RWPE2 (cell line): ENCODE measurements around the gene PTPRU.

Experiments used
- ATAC-seq: fragments of 200-7000 bp; cut with Tn5 transposase; 3 replicates; pipeline ENCODE4 v1.9.1; 2021; ENCODE audit warnings: low read depth
- DNase-seq: peaks from one replicate; pipeline ENCODE4 v3.0.0-alpha.2; 2020; ENCODE audit warnings: low spot score
- H3K27ac ChIP-seq: fragments of 450-650 bp; 2 replicates; pipeline ENCODE4 v1.5.1; 2017; ENCODE audit warnings: mild to moderate bottlenecking; ENCODE audit not compliant: poor library complexity, severe bottlenecking
- H3K27me3 ChIP-seq: fragments of 250-450 bp; sonication (Bioruptor Pico); 2 replicates; pipeline ENCODE4 v1.5.1; 2021; ENCODE audit warnings: mild to moderate bottlenecking, moderate library complexity; ENCODE audit not compliant: insufficient read depth, poor library complexity, severe bottlenecking
- H3K36me3 ChIP-seq: fragments of 250-450 bp; sonication (Bioruptor Pico); 2 replicates; pipeline ENCODE4 v1.5.1; 2020; ENCODE audit warnings: low read depth, mild to moderate bottlenecking, moderate library complexity
- H3K4me1 ChIP-seq: fragments of 250-450 bp; sonication (Bioruptor Pico); 2 replicates; pipeline ENCODE4 v1.5.1; 2021; ENCODE audit warnings: mild to moderate bottlenecking, moderate library complexity; ENCODE audit not compliant: insufficient read depth, poor library complexity, severe bottlenecking
- H3K4me3 ChIP-seq: fragments of 250-450 bp; sonication (Bioruptor Pico); 2 replicates; pipeline ENCODE4 v1.5.1; 2021; ENCODE audit warnings: mild to moderate bottlenecking, moderate library complexity; ENCODE audit not compliant: severe bottlenecking
- H3K9me3 ChIP-seq: fragments of 250-450 bp; sonication (Bioruptor Pico); 2 replicates; pipeline ENCODE4 v1.5.1; 2021; ENCODE audit warnings: mild to moderate bottlenecking, moderate library complexity; ENCODE audit not compliant: severe bottlenecking
- TF ChIP-seq, protein P1 (sequence below): fragments of 450-650 bp; IDR thresholded peaks from one replicate; pipeline ENCODE4 v1.5.1; 2017; ENCODE audit warnings: mild to moderate bottlenecking, moderate library complexity; ENCODE audit not compliant: poor library complexity, severe bottlenecking

PTPRU gene

DNA sequence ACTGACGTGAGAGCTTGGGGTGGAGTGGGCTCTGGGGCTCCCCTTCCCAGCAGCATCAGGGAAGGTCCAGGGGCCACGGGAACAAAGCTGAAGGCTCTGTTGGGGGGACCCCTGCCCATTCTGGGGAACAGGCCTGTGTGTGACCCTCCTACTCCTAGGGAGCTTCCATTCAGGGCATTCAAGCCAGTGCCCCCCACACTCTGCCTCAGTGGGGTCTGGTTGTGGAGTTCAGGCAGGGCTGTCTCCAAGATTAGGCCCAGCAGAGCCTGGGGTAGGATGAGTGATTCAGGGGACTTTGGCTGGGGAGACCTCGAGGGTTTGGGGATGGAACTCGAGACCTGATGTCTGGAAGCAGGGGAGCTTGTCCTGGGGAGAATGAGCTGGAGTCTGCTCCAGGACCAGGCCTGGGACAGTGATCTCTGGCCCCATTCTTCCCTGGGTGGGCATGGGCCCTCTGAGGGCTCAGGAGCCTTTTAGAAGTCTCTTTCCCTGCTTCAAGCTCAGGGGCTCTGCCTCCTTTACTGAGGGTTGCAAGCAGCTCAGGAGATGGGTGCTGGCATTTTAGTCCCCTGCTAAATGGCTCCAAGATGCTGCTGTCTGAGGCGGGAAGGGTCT is 81.7 kb downstream of the PTPRU start:
- TF ChIP-seq, protein P1, sequence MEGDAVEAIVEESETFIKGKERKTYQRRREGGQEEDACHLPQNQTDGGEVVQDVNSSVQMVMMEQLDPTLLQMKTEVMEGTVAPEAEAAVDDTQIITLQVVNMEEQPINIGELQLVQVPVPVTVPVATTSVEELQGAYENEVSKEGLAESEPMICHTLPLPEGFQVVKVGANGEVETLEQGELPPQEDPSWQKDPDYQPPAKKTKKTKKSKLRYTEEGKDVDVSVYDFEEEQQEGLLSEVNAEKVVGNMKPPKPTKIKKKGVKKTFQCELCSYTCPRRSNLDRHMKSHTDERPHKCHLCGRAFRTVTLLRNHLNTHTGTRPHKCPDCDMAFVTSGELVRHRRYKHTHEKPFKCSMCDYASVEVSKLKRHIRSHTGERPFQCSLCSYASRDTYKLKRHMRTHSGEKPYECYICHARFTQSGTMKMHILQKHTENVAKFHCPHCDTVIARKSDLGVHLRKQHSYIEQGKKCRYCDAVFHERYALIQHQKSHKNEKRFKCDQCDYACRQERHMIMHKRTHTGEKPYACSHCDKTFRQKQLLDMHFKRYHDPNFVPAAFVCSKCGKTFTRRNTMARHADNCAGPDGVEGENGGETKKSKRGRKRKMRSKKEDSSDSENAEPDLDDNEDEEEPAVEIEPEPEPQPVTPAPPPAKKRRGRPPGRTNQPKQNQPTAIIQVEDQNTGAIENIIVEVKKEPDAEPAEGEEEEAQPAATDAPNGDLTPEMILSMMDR, result no peak
- DNase-seq (no peak), ATAC-seq (no peak)
- Histone ChIP-seq H3K4me3 (no peak overlapping the region), H3K9me3 (no peaks in the 10 kb centered on the region), H3K27me3 (no peaks in the 10 kb centered on the region), H3K27ac (no peak overlapping the region), H3K36me3 (peaks cover 13% of the 10 kb centered on the region), H3K4me1 (no peaks in the 10 kb centered on the region)

DNA sequence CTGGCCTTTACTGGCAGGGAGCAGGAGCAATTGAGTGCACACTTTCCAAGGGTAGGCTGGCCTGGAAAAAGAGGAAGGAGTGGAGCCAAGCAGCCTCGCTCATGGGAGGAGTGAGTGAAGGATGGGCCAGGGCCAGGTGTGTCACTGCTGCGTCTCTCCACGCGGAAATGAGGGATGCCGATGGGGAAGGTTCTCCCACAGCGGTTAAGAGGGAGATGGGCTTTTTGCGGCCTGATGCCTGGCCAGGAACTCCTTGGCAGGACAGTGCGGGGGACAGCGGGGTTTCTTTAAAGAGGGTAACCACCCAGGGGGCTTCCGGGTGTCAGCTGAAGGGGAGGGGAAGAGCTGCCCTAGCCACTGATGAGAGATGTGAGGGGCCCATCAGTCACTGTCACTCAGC is 82.4 kb downstream of the PTPRU start:
- no peak overlapping the region for H3K4me3 ChIP-seq
- DNase-seq, result no peak
- H3K27ac ChIP-seq, result no peak overlapping the region
- H3K9me3 ChIP-seq, result no peaks in the 10 kb centered on the region
- H3K36me3 ChIP-seq, result peaks cover 9% of the 10 kb centered on the region
- no peaks in the 10 kb centered on the region for H3K4me1 ChIP-seq
- H3K27me3 ChIP-seq, result no peaks in the 10 kb centered on the region
- no peak for ATAC-seq
- TF ChIP-seq, protein P1, result no peak

DNA sequence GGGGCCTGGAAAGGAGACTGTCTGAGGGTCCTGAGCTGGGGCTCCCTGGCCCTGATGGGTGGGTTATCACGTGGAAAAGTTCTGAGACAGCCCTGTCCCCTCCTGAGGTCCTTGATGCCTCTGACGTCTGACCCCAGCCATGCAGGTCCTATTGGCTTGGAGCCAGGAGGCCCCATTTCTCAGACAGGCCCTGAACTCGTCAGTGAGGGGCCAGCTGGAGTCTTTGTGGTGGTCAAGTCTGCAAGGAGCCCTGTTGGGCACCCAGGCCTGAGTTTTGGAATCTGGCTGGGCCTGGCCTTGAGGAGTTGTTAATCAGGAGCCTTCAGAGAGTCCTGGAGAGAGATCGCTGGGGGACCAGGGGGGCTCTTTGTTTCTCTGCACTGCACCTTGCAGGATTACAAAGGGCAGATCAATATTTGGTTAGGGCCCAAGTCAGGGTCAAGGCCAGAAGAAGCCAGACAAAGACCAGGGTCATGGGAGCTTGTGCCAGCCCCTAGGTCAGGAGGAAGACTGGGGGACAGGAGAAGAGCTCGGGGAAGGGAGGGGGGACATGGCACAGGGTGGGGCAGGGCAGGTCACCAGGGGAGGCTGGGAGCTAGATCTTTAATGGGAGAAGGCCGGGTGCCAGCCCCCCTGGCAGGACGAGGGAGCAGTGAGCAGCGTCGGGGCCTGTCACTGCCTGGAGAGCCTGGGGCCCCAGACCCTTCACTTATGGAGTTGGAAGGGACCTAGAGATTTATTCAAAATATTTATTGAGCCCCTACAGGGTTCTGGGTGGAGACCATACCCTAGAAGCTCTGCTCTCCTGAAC is 83.2 kb downstream of the PTPRU start:
- Histone ChIP-seq H3K4me3 (no peak overlapping the region), H3K36me3 (peaks cover 3% of the 10 kb centered on the region), H3K27ac (no peak overlapping the region), H3K9me3 (no peaks in the 10 kb centered on the region), H3K4me1 (no peaks in the 10 kb centered on the region), H3K27me3 (no peaks in the 10 kb centered on the region)
- DNase-seq (no peak), ATAC-seq (no peak)
- TF ChIP-seq, protein P1, result no peak

DNA sequence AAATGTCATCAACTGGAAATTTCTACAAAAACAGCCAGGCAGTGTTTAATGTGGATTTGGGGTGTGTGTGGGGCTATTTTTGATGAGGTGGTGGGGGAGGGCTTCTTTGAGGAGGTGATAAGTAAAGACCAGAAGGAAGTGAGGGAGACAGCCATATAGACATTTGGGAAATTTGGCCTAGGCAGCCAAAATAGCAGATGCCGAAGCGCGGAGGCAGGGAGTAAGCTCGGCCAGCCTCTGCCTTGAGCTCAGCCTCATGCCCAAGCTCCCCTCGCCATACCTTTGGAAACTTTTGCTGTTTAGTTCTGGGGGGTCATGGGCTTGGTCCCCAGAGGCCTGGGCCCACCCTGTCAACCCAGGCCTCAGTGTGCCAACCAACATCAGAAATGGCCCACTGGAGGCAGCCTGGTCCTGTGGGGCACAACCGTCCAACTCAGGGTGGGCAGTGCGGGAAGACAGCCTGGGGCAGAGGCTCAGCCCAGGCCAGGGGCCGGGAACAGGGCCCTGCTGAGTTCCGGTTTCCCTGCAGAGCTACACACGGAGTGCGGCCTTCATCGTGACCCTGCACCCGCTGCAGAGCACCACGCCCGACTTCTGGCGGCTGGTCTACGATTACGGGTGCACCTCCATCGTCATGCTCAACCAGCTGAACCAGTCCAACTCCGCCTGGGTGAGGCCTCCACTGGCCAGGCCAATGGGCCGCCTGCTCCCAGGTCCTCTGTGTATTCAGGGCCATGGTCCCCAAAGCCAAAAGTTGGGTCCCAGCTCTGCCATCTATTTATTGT is 84.0 kb downstream of the PTPRU start:
- TF ChIP-seq, protein P1, result no peak
- ATAC-seq, result no peak
- H3K27me3 ChIP-seq, result no peaks in the 10 kb centered on the region
- no peak overlapping the region for H3K27ac ChIP-seq
- no peaks in the 10 kb centered on the region for H3K9me3 ChIP-seq
- peaks cover 7% of the 10 kb centered on the region for H3K36me3 ChIP-seq
- no peaks in the 10 kb centered on the region for H3K4me1 ChIP-seq
- H3K4me3 ChIP-seq, result no peak overlapping the region
- DNase-seq, result no peak
